B cell (primary cell): ENCODE data around the gene TEX14. TPM values are rescaled to one million over a fixed set of nuclear protein-coding genes. Genes with fewer than 3 reads are reported as not detected.

Experiments used
- ATAC-seq: fragments of 200-7000 bp; cut with Tn5 transposase; one replicate; pipeline ENCODE4 v1.10.0; 2021; ENCODE audit warnings: low read depth, mild to moderate bottlenecking, moderate number of reproducible peaks, moderate library complexity
- CTCF ChIA-PET: fragments of 350-600 bp; sonication (Branson Sonifier 250); formaldehyde crosslinking; loops from one replicate; lab custom pipeline; 2021; ENCODE audit warnings: antibody characterized with exemption, inconsistent platforms; lab: Charles Lee
- POLR2A ChIA-PET: fragments of 350-600 bp; sonication (Branson Sonifier 250); formaldehyde crosslinking; loops from one replicate; lab custom pipeline; 2021; ENCODE audit warnings: antibody characterized with exemption; lab: Charles Lee
- DNase-seq: peaks from one replicate; pipeline ENCODE4 v3.0.0; 2013
- H2AFZ ChIP-seq: 2 replicates; pipeline ENCODE4 v1.6.1; 2012; ENCODE audit warnings: mild to moderate bottlenecking, low read depth, low read length; ENCODE audit not compliant: insufficient read depth, poor library complexity, severe bottlenecking
- H3K27ac ChIP-seq, 2 donors: 1 replicate in 1 of 2; 2 replicates in 1 of 2; pipeline ENCODE4 v1.5.1; 2012 to 2013; ENCODE audit warnings: low read length in 2 of 2, mild to moderate bottlenecking in 2 of 2, moderate library complexity in 1 of 2
- H3K27me3 ChIP-seq, 4 experiments: fragments of 200-600 bp in 1 of 4; sonication (generic) in 1 of 4; replicated peaks in 1 of 4; 1 replicate in 2 of 4; 2 replicates in 2 of 4; pipeline versions ENCODE4 v1.6.1 to v1.7.0; 2013 to 2016; ENCODE audit warnings: low read length in 3 of 4, mild to moderate bottlenecking in 2 of 4, mixed read lengths in 1 of 4, moderate library complexity in 1 of 4; ENCODE audit not compliant: insufficient read depth in 4 of 4, control insufficient read depth in 3 of 4; ENCODE audit errors: control extremely low read depth in 1 of 4
- H3K36me3 ChIP-seq, 2 experiments: replicated peaks in 1 of 2; 1 replicate in 1 of 2; 2 replicates in 1 of 2; pipeline versions ENCODE4 v1.6.1 to v1.7.1; 2013; ENCODE audit warnings: low read length in 1 of 2; ENCODE audit not compliant: insufficient read depth in 2 of 2, control insufficient read depth in 1 of 2; ENCODE audit errors: control extremely low read depth in 1 of 2, extremely low read depth in 1 of 2
- H3K4me1 ChIP-seq, 2 donors: fragments of 200-600 bp in 1 of 2; sonication (generic) in 1 of 2; 1 replicate in 1 of 2; 2 replicates in 1 of 2; pipeline versions ENCODE4 v1.5.1 to v1.6.1; 2013 to 2017; ENCODE audit warnings: low read length in 2 of 2; ENCODE audit not compliant: control insufficient read depth in 2 of 2, insufficient read depth in 2 of 2
- H3K4me2 ChIP-seq: replicated peaks from 2 replicates; pipeline ENCODE3; 2012; ENCODE audit warnings: mild to moderate bottlenecking, low read depth, low read length; ENCODE audit not compliant: poor library complexity, severe bottlenecking
- H3K4me3 ChIP-seq, 5 experiments: fragments of 200-600 bp in 1 of 5; sonication (generic) in 1 of 5; 1 replicate in 3 of 5; 2 replicates in 2 of 5; pipeline versions ENCODE4 v1.5.1 to v1.7.0; 2011 to 2016; ENCODE audit warnings: low read length in 4 of 5, mild to moderate bottlenecking in 4 of 5, low read depth in 2 of 5, control low read depth in 1 of 5, moderate library complexity in 1 of 5; ENCODE audit not compliant: insufficient read depth in 1 of 5; ENCODE audit errors: control extremely low read depth in 1 of 5, extremely low read depth in 1 of 5
- H3K79me2 ChIP-seq: fragments of 200-600 bp; sonication (generic); one replicate; pipeline ENCODE4 v1.6.0; 2016; ENCODE audit warnings: low read length; ENCODE audit not compliant: control insufficient read depth, insufficient read depth
- H3K9ac ChIP-seq: fragments of 200-600 bp; sonication (generic); 2 replicates; pipeline ENCODE4 v1.6.1; 2017; ENCODE audit warnings: mild to moderate bottlenecking, low read length, moderate library complexity
- H3K9me3 ChIP-seq, 3 donors: one replicate each; pipeline versions ENCODE4 v1.6.1 to v1.7.1; 2013; ENCODE audit warnings: low read length in 2 of 3; ENCODE audit not compliant: control insufficient read depth in 2 of 3, insufficient read depth in 1 of 3; ENCODE audit errors: control extremely low read depth in 1 of 3
- H4K20me1 ChIP-seq: 2 replicates; pipeline ENCODE4 v1.6.0; 2012; ENCODE audit warnings: mild to moderate bottlenecking, low read length; ENCODE audit not compliant: insufficient read depth, control insufficient read depth, poor library complexity, severe bottlenecking
- H3K27ac Mint-ChIP-seq: one replicate; pipeline ENCODE4 v1.8.0; 2021; ENCODE audit warnings: mixed read lengths
- H3K27me3 Mint-ChIP-seq: one replicate; pipeline ENCODE4 v1.8.0; 2021; ENCODE audit warnings: mixed read lengths
- H3K4me1 Mint-ChIP-seq: one replicate; pipeline ENCODE4 v1.8.0; 2021; ENCODE audit warnings: mixed read lengths
- H3K4me3 Mint-ChIP-seq: one replicate; pipeline ENCODE4 v1.8.0; 2021; ENCODE audit warnings: mixed read lengths
- H3K9me3 Mint-ChIP-seq: one replicate; pipeline ENCODE4 v1.8.0; 2022; ENCODE audit warnings: mixed read lengths; ENCODE audit not compliant: insufficient read depth
- CTCF ChIP-seq: fragments of 200-600 bp; IDR thresholded peaks from one replicate; pipeline ENCODE4 v1.8.0; 2022; ENCODE audit warnings: antibody characterized with exemption, mild to moderate bottlenecking
- EZH2 ChIP-seq: IDR thresholded peaks from 2 replicates; pipeline ENCODE4 v1.6.1; 2012; ENCODE audit warnings: borderline replicate concordance, low read depth, mild to moderate bottlenecking, moderate library complexity, low read length; ENCODE audit not compliant: insufficient read depth, poor library complexity, severe bottlenecking
- WGBS: methylation state at CpG from one replicate; pipeline ENCODE4 v1.1.5; 2013; ENCODE audit warnings: missing lambda C conversion rate; ENCODE audit not compliant: insufficient coverage; 5-methylcytosine and 5-hydroxymethylcytosine counted together
- intact Hi-C: fragments of 100-400 bp; cut with micrococcal nuclease; formaldehyde crosslinking; loops from one replicate; pipeline ENCODE4 v1.10.0; 2022
- polyA plus RNA-seq: library from polyadenylated mRNA; depleted of rRNA; stranded (reverse); fragments of >200 nt; gene quantifications from 2 replicates; pipeline ENCODE4 v1.2.3, GENCODE V29; 2012
- total RNA-seq, 2 donors: library from RNA; stranded (reverse); fragments of 120-200 nt in 1 of 2; gene quantifications; 1 replicate in 1 of 2; 2 replicates in 1 of 2; pipeline versions ENCODE4 v1.2.3 to v1.2.4, GENCODE V29; 2013 to 2022

Gene TEX14
- total and polyA plus RNA-seq, 2 donors (not counting 1 experiment from before 2014, with no cell fraction given): 0.10 to 0.20 TPM

- H3K9me3 Mint-ChIP-seq: no peaks in the 10 kb centered on the region
- H3K27me3 Mint-ChIP-seq: no peaks in the 10 kb centered on the region
- no peak for DNase-seq
- intact Hi-C loops: no loop called here
- TF ChIP-seq CTCF (no peak), EZH2 (no peak)
- no peaks in the 10 kb centered on the region for H3K36me3 ChIP-seq
- H3K79me2 ChIP-seq: no peaks in the 10 kb centered on the region
- no peak overlapping the region for H3K27ac ChIP-seq
- ATAC-seq: no peak
- H3K4me3 ChIP-seq: no peak overlapping the region
- H3K9ac ChIP-seq: no peak overlapping the region
- WGBS: 100% methylated on average over 1 of the region's 1 CpG
- H4K20me1 ChIP-seq: no peaks in the 10 kb centered on the region
- POLR2A ChIA-PET: interaction anchor here (0.8 kb wide), 1 partner anchor 18 kb away, joined by 4 read pairs; no protein-coding TSS in a partner anchor
- H3K4me2 ChIP-seq: no peak overlapping the region
- no peaks in the 10 kb centered on the region for H3K9me3 ChIP-seq
- no peak overlapping the region for H3K27ac Mint-ChIP-seq
- no peak overlapping the region for H2AFZ ChIP-seq
- H3K27me3 ChIP-seq: no peaks in the 10 kb centered on the region
- H3K4me3 Mint-ChIP-seq: no peak overlapping the region
- CTCF ChIA-PET: no interaction called here
- H3K4me1 ChIP-seq: no peaks in the 10 kb centered on the region
- H3K4me1 Mint-ChIP-seq: no peaks in the 10 kb centered on the region
These were observed 67.1 kb downstream of the TEX14 start for GRCh38 chr17:58624751-58625150.

DNA sequence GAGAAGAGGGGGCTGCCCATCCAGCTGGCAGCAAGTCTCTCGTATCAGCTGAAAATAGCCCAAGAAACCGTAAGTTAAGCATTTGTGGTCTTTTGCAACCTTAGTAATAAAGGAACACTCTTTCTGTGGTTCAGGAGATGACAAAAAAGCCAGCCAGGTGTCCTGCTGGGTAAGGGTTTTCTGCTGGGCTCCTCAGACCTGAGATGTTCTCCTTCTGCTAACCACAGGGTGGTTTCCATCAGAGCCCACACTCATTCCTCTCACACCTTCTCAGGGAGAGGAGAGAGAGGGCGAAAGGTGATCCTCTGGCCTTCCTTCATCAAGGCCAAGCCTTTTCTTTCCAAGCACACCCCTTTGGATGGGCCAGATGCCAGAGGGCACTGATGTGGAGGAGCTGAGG is 70.7 kb downstream of the TEX14 start:
- H2AFZ ChIP-seq: no peak overlapping the region
- H3K4me2 ChIP-seq: no peak overlapping the region
- Mint-ChIP-seq H3K4me3 (no peak overlapping the region), H3K27ac (no peak overlapping the region), H3K27me3 (no peaks in the 10 kb centered on the region), H3K9me3 (no peaks in the 10 kb centered on the region), H3K4me1 (no peaks in the 10 kb centered on the region)
- no peak overlapping the region for H3K4me3 ChIP-seq
- H3K79me2 ChIP-seq: no peaks in the 10 kb centered on the region
- ChIA-PET CTCF (no interaction called here), POLR2A (no interaction called here)
- no peak for ATAC-seq
- intact Hi-C loops: no loop called here
- H3K9ac ChIP-seq: no peak overlapping the region
- no peaks in the 10 kb centered on the region for H3K36me3 ChIP-seq
- H3K27me3 ChIP-seq: no peaks in the 10 kb centered on the region
- WGBS: no CpG with 5 or more reads among the region's 3 CpGs
- DNase-seq: no peak
- H3K9me3 ChIP-seq: no peaks in the 10 kb centered on the region
- no peaks in the 10 kb centered on the region for H4K20me1 ChIP-seq
- no peaks in the 10 kb centered on the region for H3K4me1 ChIP-seq
- no peak overlapping the region for H3K27ac ChIP-seq
- no peak for TF ChIP-seq CTCF
- no peak for TF ChIP-seq EZH2
